Activated naive CD8-positive, alpha-beta T cell (primary cell): ENCODE measurements around the gene CCDC169.

ENCODE experiments used
- H3K27ac Mint-ChIP-seq: one replicate; pipeline ENCODE4 v1.8.0; 2021; ENCODE audit warnings: mixed read lengths
- H3K27me3 Mint-ChIP-seq: one replicate; pipeline ENCODE4 v1.8.0; 2021; ENCODE audit warnings: mixed read lengths
- H3K36me3 Mint-ChIP-seq: one replicate; pipeline ENCODE4 v1.8.0; 2021; ENCODE audit warnings: mixed read lengths
- H3K4me1 Mint-ChIP-seq: one replicate; pipeline ENCODE4 v1.8.0; 2021; ENCODE audit warnings: low read depth, mixed read lengths
- H3K4me3 Mint-ChIP-seq: one replicate; pipeline ENCODE4 v1.8.0; 2021; ENCODE audit warnings: mild to moderate bottlenecking, mixed read lengths
- H3K9me3 Mint-ChIP-seq: one replicate; pipeline ENCODE4 v1.8.0; 2021; ENCODE audit warnings: low read depth, mixed read lengths

CCDC169 gene

DNA sequence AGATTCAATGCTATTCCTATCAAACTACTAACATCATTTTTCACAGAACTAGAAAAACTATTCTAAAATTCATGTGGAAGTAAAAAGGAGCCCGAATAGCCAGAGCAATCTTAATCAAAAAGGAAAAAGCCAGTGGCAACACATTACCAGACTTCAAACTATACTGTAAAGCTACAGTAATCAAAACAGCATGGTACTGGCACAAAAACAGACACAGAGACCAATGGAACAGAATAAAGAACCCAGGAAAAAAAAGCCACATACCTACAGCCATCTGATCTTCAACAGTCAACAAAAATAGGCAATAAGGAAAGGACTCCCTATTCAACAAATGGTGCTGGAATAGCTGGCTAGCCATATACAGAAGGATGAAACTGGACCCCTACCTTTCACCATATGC, 72.9 kb downstream of the CCDC169 start:
- H3K9me3 Mint-ChIP-seq, result peaks cover 14% of the 10 kb centered on the region
- H3K36me3 Mint-ChIP-seq, result peaks cover 4% of the 10 kb centered on the region
- no peaks in the 10 kb centered on the region for H3K4me1 Mint-ChIP-seq
- no peaks in the 10 kb centered on the region for H3K27me3 Mint-ChIP-seq
- H3K4me3 Mint-ChIP-seq, result no peak overlapping the region
- no peak overlapping the region for H3K27ac Mint-ChIP-seq

DNA sequence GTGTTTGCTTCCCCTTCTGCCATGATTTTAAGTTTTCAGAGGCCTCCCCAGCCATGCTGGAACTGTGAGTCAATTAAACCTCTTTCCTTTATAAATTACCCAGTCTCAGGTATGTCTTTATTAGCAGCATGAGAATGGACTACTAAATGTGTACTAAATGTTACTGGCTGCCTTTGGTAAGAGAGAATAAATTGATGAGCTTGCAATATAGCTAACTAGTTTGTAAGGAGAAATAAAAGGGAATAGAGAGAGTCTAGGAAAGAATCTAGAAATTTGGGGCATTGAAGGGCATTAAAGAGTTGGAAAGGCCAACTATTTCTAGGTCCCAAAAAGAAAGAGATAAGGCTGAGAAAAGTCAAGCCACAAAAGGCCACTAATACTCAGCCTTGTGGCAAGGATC, 77.7 kb downstream of the CCDC169 start:
- Mint-ChIP-seq H3K36me3 (peaks cover 4% of the 10 kb centered on the region), H3K4me3 (no peak overlapping the region), H3K4me1 (no peaks in the 10 kb centered on the region), H3K9me3 (peaks cover 9% of the 10 kb centered on the region), H3K27me3 (peaks cover 2% of the 10 kb centered on the region), H3K27ac (no peak overlapping the region)

- H3K4me3 Mint-ChIP-seq, result no peak overlapping the region
- H3K4me1 Mint-ChIP-seq, result no peaks in the 10 kb centered on the region
- H3K9me3 Mint-ChIP-seq, result no peaks in the 10 kb centered on the region
- H3K27ac Mint-ChIP-seq, result no peak overlapping the region
- peaks cover 2% of the 10 kb centered on the region for H3K27me3 Mint-ChIP-seq
- H3K36me3 Mint-ChIP-seq, result no peaks in the 10 kb centered on the region
These were observed 80.2 kb downstream of the CCDC169 start for GRCh38 chr13:36217456-36217855.

- Mint-ChIP-seq H3K4me3 (no peak within 1 kb of the TSS), H3K27me3 (peaks cover 6% of the 10 kb centered on the region)
These were observed 83.3 kb downstream of the CCDC169 start, which contains the start of gene SOHLH2 for GRCh38 chr13:36214163-36214921. Gene SOHLH2 (minus strand): TSS chr13:36214556. CDS start chr13:36214526, 30 bp downstream.

DNA sequence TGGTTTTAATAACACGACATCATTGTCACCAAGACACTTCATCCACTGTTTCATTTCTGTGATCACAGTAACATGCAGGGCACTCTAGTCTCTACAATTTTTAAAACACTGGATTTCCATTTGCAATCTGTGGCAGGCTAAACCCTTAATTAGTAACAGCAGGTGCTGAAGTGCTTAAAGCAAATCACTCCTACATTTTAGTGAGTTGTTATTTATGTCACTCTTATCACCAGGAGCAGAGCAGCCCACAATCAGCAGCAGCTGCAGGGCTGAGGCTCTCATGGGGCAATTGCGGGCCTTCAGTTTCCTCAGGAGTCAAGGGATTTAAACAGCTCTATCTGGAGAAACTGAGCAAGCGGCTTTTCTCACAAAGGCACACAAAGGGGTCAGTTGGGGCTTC, 84.8 kb downstream of the CCDC169 start:
- H3K4me3 Mint-ChIP-seq, result no peak overlapping the region
- no peaks in the 10 kb centered on the region for H3K36me3 Mint-ChIP-seq
- no peaks in the 10 kb centered on the region for H3K9me3 Mint-ChIP-seq
- no peaks in the 10 kb centered on the region for H3K4me1 Mint-ChIP-seq
- H3K27ac Mint-ChIP-seq, result no peak overlapping the region
- H3K27me3 Mint-ChIP-seq, result peaks cover 6% of the 10 kb centered on the region

More at GRCh38 chr13:36214163-36214921, 83.3 kb downstream of the CCDC169 start, which contains the start of gene SOHLH2:
- no peaks in the 10 kb centered on the region for H3K9me3 Mint-ChIP-seq
- no peaks in the 10 kb centered on the region for H3K36me3 Mint-ChIP-seq
- H3K27ac Mint-ChIP-seq, result no peak within 1 kb of the TSS
- H3K4me1 Mint-ChIP-seq, result no peaks in the 10 kb centered on the region

DNA sequence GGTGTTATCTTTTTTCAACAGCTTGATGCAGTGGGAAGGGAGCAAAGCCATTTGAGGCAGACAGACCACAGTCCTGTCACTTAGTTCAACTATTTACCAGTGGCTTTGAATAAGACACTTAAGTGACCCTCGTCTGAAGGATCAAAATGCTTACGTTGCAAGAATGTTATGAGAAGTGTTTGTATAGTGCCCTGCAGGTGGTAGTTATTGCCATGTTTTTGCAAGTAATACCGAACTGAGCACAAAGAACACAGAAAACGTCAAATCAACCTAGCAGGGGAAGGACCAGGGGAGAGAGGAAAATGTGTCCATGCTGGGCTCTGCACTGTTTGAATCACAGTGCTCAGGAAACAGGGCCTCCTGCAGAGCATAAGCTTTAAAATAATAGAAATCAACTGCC, 86.0 kb downstream of the CCDC169 start:
- H3K27ac Mint-ChIP-seq, result no peak overlapping the region
- no peaks in the 10 kb centered on the region for H3K36me3 Mint-ChIP-seq
- no peak overlapping the region for H3K4me3 Mint-ChIP-seq
- H3K27me3 Mint-ChIP-seq, result peaks cover 8% of the 10 kb centered on the region
- no peaks in the 10 kb centered on the region for H3K4me1 Mint-ChIP-seq
- no peaks in the 10 kb centered on the region for H3K9me3 Mint-ChIP-seq

DNA sequence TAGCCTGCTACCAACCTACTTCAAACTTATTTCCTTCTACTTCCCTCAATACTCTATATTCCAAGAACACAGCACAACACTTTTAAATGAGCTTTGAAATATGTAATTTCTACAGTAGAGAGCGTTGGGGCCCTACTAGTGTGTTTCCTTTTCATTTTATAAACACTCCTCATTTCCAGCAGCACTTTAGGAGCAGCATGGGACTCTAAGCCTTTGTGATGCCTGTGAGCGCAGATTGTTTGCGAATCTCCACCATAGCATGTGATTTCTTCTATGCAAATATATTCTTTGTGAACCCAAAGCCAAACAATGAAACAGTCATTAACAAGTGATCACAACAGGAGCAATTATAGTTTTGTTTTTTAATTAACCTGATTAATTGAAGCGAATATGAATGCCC, 86.9 kb downstream of the CCDC169 start:
- no peak overlapping the region for H3K4me3 Mint-ChIP-seq
- no peak overlapping the region for H3K27ac Mint-ChIP-seq
- H3K4me1 Mint-ChIP-seq, result no peaks in the 10 kb centered on the region
- H3K27me3 Mint-ChIP-seq, result peaks cover 8% of the 10 kb centered on the region
- no peaks in the 10 kb centered on the region for H3K36me3 Mint-ChIP-seq
- no peaks in the 10 kb centered on the region for H3K9me3 Mint-ChIP-seq

- peaks cover 6% of the 10 kb centered on the region for H3K27me3 Mint-ChIP-seq
- no peak overlapping the region for H3K4me3 Mint-ChIP-seq
- H3K36me3 Mint-ChIP-seq, result no peaks in the 10 kb centered on the region
- no peak overlapping the region for H3K27ac Mint-ChIP-seq
- no peaks in the 10 kb centered on the region for H3K4me1 Mint-ChIP-seq
- H3K9me3 Mint-ChIP-seq, result no peaks in the 10 kb centered on the region
These were observed 89.9 kb downstream of the CCDC169 start for GRCh38 chr13:36207672-36208071.

- no peaks in the 10 kb centered on the region for H3K4me1 Mint-ChIP-seq
- no peaks in the 10 kb centered on the region for H3K27me3 Mint-ChIP-seq
- H3K27ac Mint-ChIP-seq, result no peak overlapping the region
- peaks cover 4% of the 10 kb centered on the region for H3K9me3 Mint-ChIP-seq
- H3K36me3 Mint-ChIP-seq, result no peaks in the 10 kb centered on the region
- no peak overlapping the region for H3K4me3 Mint-ChIP-seq
These were observed 104.3 kb downstream of the CCDC169 start for GRCh38 chr13:36193151-36193855.

DNA sequence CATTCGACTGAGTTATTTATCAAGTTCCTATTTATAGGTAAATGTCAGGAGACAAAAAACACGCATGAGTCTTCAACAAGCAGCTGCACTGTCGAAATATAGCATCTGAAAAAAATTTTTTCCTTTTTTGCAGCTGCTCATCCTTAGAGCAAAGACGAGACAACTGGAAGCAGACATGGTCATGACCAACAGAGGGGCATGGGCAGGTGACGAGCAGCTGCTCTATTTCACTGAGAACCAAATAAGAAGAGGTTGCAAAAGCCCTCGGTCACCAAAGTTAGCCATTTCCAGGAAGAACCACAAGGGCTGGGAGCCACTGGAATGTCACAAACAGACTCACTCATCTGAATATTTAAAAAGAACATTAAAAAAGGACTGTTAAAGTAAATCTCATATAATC, 105.4 kb downstream of the CCDC169 start:
- H3K9me3 Mint-ChIP-seq, result peaks cover 4% of the 10 kb centered on the region
- no peaks in the 10 kb centered on the region for H3K36me3 Mint-ChIP-seq
- no peaks in the 10 kb centered on the region for H3K27me3 Mint-ChIP-seq
- H3K27ac Mint-ChIP-seq, result no peak overlapping the region
- no peak overlapping the region for H3K4me3 Mint-ChIP-seq
- H3K4me1 Mint-ChIP-seq, result no peaks in the 10 kb centered on the region

- H3K27ac Mint-ChIP-seq, result no peak overlapping the region
- H3K4me3 Mint-ChIP-seq, result no peak overlapping the region
- no peaks in the 10 kb centered on the region for H3K27me3 Mint-ChIP-seq
- no peaks in the 10 kb centered on the region for H3K4me1 Mint-ChIP-seq
- H3K9me3 Mint-ChIP-seq, result peaks cover 4% of the 10 kb centered on the region
- H3K36me3 Mint-ChIP-seq, result no peaks in the 10 kb centered on the region
These were observed 106.8 kb downstream of the CCDC169 start for GRCh38 chr13:36190771-36191170.

DNA sequence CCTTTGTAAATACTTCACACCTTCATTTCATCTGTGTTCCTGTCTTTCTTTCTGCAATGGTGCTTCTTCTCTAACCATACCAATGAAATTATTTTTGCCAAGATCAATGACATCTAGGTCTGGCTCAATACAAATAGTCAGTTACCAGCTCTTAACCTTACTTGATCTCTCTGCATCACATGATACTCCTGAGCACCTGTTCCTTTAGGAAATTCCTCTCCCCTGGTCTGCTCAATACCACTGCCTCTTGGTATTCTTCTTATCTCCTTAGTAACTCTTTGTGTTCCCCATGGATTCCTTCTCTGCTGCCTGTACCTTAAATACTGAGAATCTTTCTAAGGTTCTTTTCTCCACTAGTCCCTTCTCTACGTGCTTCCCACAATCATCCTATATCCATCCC, 109.2 kb downstream of the CCDC169 start:
- Mint-ChIP-seq H3K4me3 (no peak overlapping the region), H3K9me3 (peaks cover 4% of the 10 kb centered on the region), H3K27ac (no peak overlapping the region), H3K4me1 (no peaks in the 10 kb centered on the region), H3K27me3 (no peaks in the 10 kb centered on the region), H3K36me3 (no peaks in the 10 kb centered on the region)

GRCh38 chr13:36183901-36184300, 113.7 kb downstream of the CCDC169 start:
- Mint-ChIP-seq H3K4me3 (no peak overlapping the region), H3K27ac (no peak overlapping the region), H3K9me3 (no peaks in the 10 kb centered on the region), H3K27me3 (no peaks in the 10 kb centered on the region), H3K36me3 (no peaks in the 10 kb centered on the region), H3K4me1 (no peaks in the 10 kb centered on the region)
